C4-2B (cell line): Measurements from ENCODE around the gene KLF4.
A peak's percentile ranks its signal among the peaks of the same experiment; 100 is the strongest.

ENCODE experiments used
- H3K27ac ChIP-seq: fragments of 450-650 bp; 2 replicates; pipeline ENCODE4 v1.5.1; 2017
- CTCF ChIP-seq: fragments of 450-650 bp; conservative IDR thresholded peaks from 2 replicates; pipeline ENCODE4 v1.5.1; 2017; ENCODE audit warnings: mild to moderate bottlenecking
- ZFX ChIP-seq: fragments of 450-650 bp; IDR thresholded peaks from 2 replicates; pipeline ENCODE4 v1.6.1; 2017

Gene KLF4

GRCh38 chr9:107489687-107490605, at the start of gene KLF4:
KLF4 (minus strand) TSS chr9:107489769; CDS start chr9:107489172, 597 bp downstream.
- H3K27ac ChIP-seq, result peak within 1 kb of the TSS; percentile 68
- no peak for TF ChIP-seq CTCF
- TF ChIP-seq ZFX, result no peak

DNA sequence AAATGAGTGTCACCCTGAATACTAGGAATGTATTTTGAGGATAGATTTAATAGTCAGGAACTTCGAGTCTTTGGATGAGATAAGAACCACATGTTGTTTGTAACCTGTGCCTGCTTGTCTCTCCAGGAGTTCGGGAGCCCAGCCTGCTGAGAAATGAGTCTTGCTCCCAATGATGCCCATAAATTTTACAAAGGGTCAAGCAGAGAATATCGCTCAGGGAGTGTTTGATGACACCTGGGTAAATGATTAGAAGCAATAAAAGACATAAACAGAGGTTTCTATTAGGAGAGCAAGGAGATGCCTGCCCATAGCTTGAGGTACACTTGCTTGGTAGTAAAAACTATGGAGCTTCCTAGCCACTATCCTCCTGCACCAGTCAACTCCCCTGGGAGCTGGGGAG, 46.9 kb upstream of the KLF4 start:
- TF ChIP-seq CTCF, result no peak
- TF ChIP-seq ZFX, result no peak
- no peak overlapping the region for H3K27ac ChIP-seq

DNA sequence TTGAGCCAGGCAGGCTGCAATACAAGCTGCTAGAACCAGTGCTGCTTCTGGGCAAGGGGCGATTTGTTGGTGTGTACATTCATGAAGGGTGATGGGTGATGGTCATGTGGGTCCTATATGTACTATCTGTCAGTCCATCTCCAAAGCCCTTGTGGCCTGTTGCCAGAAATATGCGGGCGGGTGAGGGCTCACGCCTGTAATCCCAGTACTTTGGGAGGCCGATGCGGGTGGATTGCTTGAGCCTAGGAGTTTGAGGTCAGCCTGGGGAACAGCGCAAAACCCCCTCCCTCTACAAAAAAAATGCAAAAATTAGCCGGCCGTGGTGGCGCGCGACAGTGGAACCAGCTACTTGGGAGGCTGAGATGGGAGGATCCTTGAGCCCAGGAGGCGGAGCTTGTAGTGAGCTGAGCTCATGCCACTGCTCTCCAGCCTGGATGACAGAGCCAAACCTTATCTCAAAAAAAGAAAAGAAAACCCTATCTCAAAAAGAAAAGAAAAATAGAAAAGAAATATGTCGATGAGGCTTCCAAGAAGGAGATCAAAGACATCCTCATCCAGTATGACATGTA, 45.0 kb upstream of the KLF4 start:
- TF ChIP-seq CTCF, result no peak
- no peak for TF ChIP-seq ZFX

GRCh38 chr9:107530679-107531078, 41.1 kb upstream of the KLF4 start:
- TF ChIP-seq CTCF (no peak), ZFX (no peak)
- no peak overlapping the region for H3K27ac ChIP-seq

More for the DNA sequence above, 45.0 kb upstream of the KLF4 start:
- H3K27ac ChIP-seq, result no peak overlapping the region

GRCh38 chr9:107528686-107529085, 39.1 kb upstream of the KLF4 start:
- TF ChIP-seq ZFX (no peak), CTCF (no peak)

GRCh38 chr9:107523539-107523938, 34.0 kb upstream of the KLF4 start:
- no peak for TF ChIP-seq ZFX
- no peak for TF ChIP-seq CTCF
- no peak overlapping the region for H3K27ac ChIP-seq

More at GRCh38 chr9:107528686-107529085, 39.1 kb upstream of the KLF4 start:
- no peak overlapping the region for H3K27ac ChIP-seq

- no peak overlapping the region for H3K27ac ChIP-seq
- TF ChIP-seq ZFX (no peak), CTCF (no peak)
Observed at GRCh38 chr9:107520186-107520585, 30.6 kb upstream of the KLF4 start.
